HG03575 (cell line): Measurements from ENCODE around the gene ZNF324B.
"Not testable (repeated sequence)": the region's sequence is repeated elsewhere in the genome, so short reads cannot be mapped to it uniquely, and the experiment has no call there.

Experiments
- ATAC-seq: cut with Tn5 transposase; IDR thresholded peaks from one replicate; pipeline ENCODE4 v1.9.1; 2021; ENCODE audit not compliant: unreplicated experiment, insufficient number of reproducible peaks, low FRiP score; ENCODE audit errors: extremely low read depth

Gene ZNF324B

GRCh38 chr19:58476498-58477015, 25.1 kb downstream of the ZNF324B start:
- ATAC-seq = no peak

- no peak for ATAC-seq
Measured at GRCh38 chr19:58477130-58477529, 25.7 kb downstream of the ZNF324B start.

- no peak for ATAC-seq
Measured at GRCh38 chr19:58477871-58478270, 26.4 kb downstream of the ZNF324B start.

DNA sequence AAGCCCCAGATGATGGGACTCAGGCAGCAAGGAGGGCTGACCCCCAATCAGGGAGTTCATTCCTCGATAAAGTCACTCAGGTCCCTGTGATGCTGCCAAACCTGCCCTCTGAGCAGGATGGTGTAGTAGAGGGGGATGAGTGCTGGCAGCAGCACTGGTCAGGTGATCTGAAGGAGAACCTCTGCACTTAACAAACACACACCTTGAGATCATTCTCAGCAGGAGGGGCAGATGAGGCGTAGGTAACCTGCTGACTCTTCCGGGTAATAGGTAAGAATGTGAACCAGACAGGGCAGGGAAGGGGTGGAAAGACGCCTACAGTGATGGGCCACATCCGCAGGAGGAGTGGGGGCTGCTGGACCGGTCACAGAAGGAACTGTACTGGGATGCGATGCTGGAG, 27.9 kb downstream of the ZNF324B start:
- no peak for ATAC-seq

DNA sequence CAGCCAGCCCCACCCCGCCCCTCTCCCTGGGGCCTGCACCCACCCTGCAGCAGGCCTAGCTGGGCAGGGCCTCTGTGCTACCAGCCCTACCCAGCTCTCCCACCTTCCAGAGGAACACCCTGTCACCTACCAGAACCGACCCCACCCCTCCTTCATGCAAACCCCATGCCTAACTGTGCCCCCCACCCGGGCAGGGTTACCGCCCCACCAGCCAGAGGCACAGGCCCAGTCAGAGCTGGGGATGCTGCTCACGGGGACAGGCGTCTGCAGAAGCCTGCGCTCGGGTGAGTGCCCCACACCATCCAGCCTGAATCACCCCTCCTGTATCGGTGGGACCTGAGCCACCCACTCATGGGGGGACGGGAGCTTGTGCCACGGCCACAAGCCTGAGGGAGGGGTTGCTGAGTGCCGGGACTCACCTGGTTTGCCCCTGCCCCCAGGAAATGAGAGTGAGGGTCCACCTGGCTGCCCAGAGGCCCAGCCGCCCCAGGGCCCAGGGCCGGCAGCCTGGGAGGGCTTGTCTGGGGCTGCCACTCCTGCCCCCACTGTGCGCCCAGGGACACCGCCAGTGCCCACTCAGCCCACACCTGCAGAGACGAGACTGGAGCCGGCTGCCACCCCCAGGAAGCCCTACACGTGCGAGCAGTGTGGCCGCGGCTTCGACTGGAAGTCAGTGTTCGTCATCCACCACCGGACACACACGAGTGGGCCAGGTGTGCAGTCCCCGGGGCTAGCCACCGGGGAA, 28.5 kb downstream of the ZNF324B start:
- no peak for ATAC-seq

- no peak for ATAC-seq
Measured at GRCh38 chr19:58480481-58480830, 29.0 kb downstream of the ZNF324B start.

DNA sequence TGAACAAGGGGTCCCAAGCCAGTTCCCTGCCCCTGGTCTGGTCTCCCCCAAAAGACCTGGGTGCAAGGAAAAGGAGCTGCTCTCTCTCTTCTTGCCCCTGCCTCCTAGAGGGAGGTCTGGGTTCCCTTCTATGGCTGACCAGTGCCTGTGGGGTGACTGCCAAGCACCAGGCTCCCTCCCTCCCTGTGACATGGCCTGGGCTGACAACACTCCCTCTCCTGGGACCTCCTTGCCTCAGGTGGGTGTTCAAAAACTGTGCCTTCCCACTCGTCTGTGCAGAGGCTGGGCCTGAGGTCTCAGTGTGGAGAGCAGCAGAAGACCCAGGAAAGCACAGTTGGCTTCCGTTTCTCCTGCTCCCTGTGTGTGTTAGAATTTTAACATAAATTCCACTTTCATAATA, 29.4 kb downstream of the ZNF324B start:
- ATAC-seq = no peak

GRCh38 chr19:58482372-58482771, 30.9 kb downstream of the ZNF324B start:
- ATAC-seq = no peak

GRCh38 chr19:58483776-58484175, 32.4 kb downstream of the ZNF324B start:
- ATAC-seq = no peak

DNA sequence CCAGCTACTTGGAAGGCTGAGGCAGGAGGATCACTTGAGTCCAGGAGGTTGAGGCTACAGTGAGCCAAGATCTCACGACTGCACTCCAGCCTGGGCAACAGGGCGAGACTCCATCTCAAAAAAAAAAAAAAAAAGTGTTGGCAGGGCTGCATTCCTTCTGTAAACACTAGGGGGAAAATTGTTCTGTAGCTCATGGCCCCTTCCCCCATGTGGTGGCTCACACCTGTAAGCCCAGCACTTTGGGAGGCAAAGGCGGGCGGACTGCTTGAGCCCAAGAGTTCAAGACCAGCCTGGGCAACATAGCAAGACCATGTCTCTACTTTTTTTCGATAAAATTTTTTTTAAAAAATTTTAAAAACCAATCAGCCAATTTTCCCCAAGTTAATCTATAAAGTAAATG, 32.9 kb downstream of the ZNF324B start:
- ATAC-seq = not testable (repeated sequence)

- no peak for ATAC-seq
Measured at GRCh38 chr19:58491393-58491792, 40.0 kb downstream of the ZNF324B start.

DNA sequence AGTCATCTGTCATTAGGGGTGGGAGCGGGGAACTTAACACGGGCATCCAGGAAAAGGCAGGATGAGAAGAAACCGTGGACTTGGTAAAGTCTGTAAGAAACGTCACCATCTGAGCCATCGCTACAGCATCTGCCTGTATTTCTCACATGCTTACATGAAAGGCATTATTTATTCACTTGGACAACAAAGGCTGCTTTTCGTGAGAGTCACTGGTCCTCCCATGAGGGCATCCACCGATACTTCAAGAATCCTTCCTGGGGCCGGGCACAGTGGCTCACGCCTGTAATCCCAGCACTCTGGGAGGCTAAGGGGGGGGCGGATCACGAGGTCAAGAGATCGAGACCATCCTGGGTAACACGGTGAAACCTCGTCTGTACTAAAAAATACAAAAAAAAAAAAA, 40.8 kb downstream of the ZNF324B start:
- ATAC-seq = no peak

- no peak for ATAC-seq
Measured at GRCh38 chr19:58497634-58498170, 46.3 kb downstream of the ZNF324B start.

GRCh38 chr19:58498316-58499020, 47.0 kb downstream of the ZNF324B start:
- no peak for ATAC-seq

DNA sequence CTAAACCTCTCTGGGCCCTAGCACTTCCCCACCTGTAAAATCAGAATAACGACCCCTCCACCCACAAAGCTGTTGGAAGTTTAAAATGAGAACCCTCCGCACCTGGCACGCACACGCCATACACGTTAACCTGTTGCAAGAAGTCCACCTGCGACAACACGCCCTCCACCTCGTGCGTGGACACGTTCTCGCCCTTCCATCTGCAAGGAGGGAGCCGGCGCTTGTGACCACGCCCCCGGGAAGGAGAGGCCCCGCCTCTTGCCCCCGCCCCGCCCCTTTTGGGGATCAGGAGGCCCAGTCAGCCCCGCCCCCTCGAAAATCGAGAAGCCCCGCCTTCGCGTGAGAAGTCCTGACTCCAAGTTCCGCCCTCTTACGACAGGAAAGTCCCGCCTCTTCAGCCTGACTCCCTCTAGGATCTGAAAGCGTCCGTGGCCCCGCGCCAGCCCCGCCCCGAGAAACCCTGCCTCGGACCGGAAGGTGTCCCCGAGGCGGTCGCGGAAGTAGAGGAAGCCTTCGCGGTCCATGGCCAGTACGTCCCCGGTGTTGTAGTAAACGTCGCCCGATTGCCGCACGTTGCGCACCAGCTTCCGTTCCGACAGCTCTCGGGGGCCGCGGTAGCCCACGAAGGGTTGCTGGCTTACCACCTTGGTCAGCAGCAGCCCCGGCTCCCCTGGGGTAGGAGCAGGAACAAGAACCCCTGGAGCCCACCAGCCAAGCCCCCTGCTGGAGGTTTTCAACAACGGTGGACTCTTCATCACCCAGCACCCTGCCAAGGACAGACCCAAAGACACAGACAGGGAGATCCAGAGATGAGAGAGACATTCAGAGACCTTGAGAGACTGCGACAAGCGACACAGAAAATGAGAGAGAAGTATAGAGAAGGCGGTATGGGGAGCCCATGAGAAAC, 47.9 kb downstream of the ZNF324B start:
- no peak for ATAC-seq

DNA sequence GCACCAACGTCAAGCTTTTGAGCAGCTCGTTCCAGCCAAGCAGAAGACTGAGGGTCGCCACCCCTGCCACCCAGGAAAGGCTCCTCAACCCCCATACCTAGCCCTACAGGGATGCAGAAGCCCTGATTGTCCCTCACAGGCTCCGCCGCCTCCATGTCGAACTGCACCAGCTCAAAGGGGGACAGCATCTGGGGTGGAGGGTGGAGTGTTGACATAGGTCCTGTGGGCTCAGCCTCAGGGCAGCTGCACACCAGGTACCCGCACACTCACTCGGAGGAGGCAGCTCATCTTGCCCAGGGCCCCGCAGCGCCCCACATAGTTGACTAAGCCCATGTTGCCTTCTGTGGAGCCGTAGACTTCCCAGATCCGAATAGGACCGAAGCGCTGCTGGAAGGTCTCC, 48.8 kb downstream of the ZNF324B start:
- ATAC-seq = no peak
